OCI-LY3 (cell line): ENCODE measurements around the gene LRWD1.

Experiments
- CTCF ChIP-seq: fragments of 200-600, 300-600 bp; sonication (generic); IDR thresholded peaks from 2 replicates; pipeline ENCODE4 v1.5.1; 2014; ENCODE audit warnings: antibody characterized with exemption, low read length, low read depth
- EZH2phosphoT487 ChIP-seq: fragments of 200-600 bp; shearing (Covaris generic); IDR thresholded peaks from 2 replicates; pipeline ENCODE4 v1.6.1; 2018; ENCODE audit warnings: antibody characterized with exemption, mixed run types, low read depth

DNA sequence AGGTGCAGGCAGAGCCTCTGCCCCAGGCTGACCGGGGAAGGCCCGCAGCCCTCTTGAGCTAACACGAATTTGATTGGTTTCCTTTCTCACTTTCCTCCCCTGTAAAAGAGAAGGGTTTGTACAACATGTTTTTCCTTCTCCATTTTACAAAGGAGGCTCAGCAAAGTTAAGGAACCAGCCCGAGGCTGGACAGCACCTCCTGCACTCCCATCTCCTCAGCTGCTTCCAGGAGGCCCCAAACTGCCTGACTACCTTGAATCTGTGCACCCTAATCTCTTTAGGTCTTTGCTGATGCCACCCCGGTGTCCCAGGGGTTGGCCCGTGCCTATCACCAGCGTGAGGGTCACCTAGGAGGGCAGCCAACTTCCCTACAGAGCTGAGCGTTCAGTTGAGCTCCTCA is 4.3 kb upstream of the LRWD1 start:
- no peak for TF ChIP-seq CTCF
- no peak for TF ChIP-seq EZH2phosphoT487
